ENCODE data around the gene DGKA.
A peak's percentile ranks its signal among the peaks of the same experiment; 100 is the strongest.

The DGKA gene

GRCh38 chr12:55930771-55931316, at the start of gene DGKA (continued):
- TF ChIP-seq ZNF335 (tag by site-specific recombination; conservative IDR thresholded peaks at IDR 0.05) (0 out of 2 replicates have a peak, but pooled peaks have one; percentile 45), ZNF660 (tag by site-specific recombination; IDR thresholded peaks at IDR 0.05) (peak; percentile 84; the same call in 1 of the 2 replicates), ZFHX2 (tag by site-specific recombination; conservative IDR thresholded peaks at IDR 0.05) (no peak; the same call in 1 of the 2 replicates), ZBTB17 (tag by site-specific recombination; IDR thresholded peaks at IDR 0.05) (0 out of 2 replicates have a peak, but pooled peaks have one; percentile 22), KLF9 (tag by site-specific recombination; IDR thresholded peaks at IDR 0.05; ENCODE audit: low read depth) (peak; percentile 18; the same call in 1 of the 2 replicates), ZNF704 (tag by site-specific recombination; IDR thresholded peaks at IDR 0.05) (no peak), ZNF169 (tag by site-specific recombination; IDR thresholded peaks at IDR 0.05) (no peak), ZNF600 (tag by site-specific recombination; IDR thresholded peaks at IDR 0.05) (0 out of 2 replicates have a peak, but pooled peaks have one; percentile 17), ZBTB20 (tag by site-specific recombination; IDR thresholded peaks at IDR 0.05) (peak; percentile 51), BCL11B (tag by site-specific recombination; IDR thresholded peaks at IDR 0.05; ENCODE audit: low read depth) (no peak)

- Histone ChIP-seq H3K4me3 (ENCODE audit: low read depth, low read length) (no peak overlapping the region), H3K36me3 (ENCODE audit: control insufficient read depth in 2 of 2, insufficient read depth in 1 of 2, low read length in 2 of 2) (no peaks in the 10 kb centered on the region; a peak in 1 of 3 replicates), H3K4me1 (ENCODE audit: control insufficient read depth, insufficient read depth, low read length) (no peaks in the 10 kb centered on the region), H3K27ac (ENCODE audit: extremely low read depth, low read depth, low read length) (no peak overlapping the region), H3K9me3 (ENCODE audit: control insufficient read depth, insufficient read depth, low read depth, low read length) (no peaks in the 10 kb centered on the region)
- no peak for TF ChIP-seq ZNF473 (tag by site-specific recombination; IDR thresholded peaks at IDR 0.05)
- TF ChIP-seq ZSCAN30 (tag by site-specific recombination; IDR thresholded peaks at IDR 0.05): no peak
- TF ChIP-seq ZNF423 (tag by site-specific recombination; IDR thresholded peaks at IDR 0.05): no peak
- no peak for TF ChIP-seq ZNF654 (tag by site-specific recombination; IDR thresholded peaks at IDR 0.05; ENCODE audit: low read depth)
- TF ChIP-seq GLI2 (tag by site-specific recombination; IDR thresholded peaks at IDR 0.05; ENCODE audit: borderline replicate concordance, low read depth): no peak
- TF ChIP-seq ZNF202 (tag by site-specific recombination; IDR thresholded peaks at IDR 0.05; ENCODE audit: borderline replicate concordance): no peak
- no peak for TF ChIP-seq ZNF580 (tag by site-specific recombination; IDR thresholded peaks at IDR 0.05)
- ChIA-PET POLR2A (interaction anchor here (0.7 kb wide), 1 partner anchor 38 kb away, joined by 4 read pairs; no protein-coding TSS in a partner anchor), CTCF (no interaction called here)
Measured at GRCh38 chr12:55885113-55885512, 45.8 kb upstream of the DGKA start.

- Histone ChIP-seq H3K4me3 (ENCODE audit: low read depth, low read length) (no peak overlapping the region), H3K36me3 (ENCODE audit: control insufficient read depth in 2 of 2, insufficient read depth in 1 of 2, low read length in 2 of 2) (no peaks in the 10 kb centered on the region; a peak in 1 of 3 replicates), H3K9me3 (ENCODE audit: control insufficient read depth, insufficient read depth, low read depth, low read length) (no peaks in the 10 kb centered on the region), H3K27ac (ENCODE audit: extremely low read depth, low read depth, low read length) (no peak overlapping the region), H3K4me1 (ENCODE audit: control insufficient read depth, insufficient read depth, low read length) (no peaks in the 10 kb centered on the region)
- no peak for TF ChIP-seq ZNF274 (IDR thresholded peaks at IDR 0.05; ENCODE audit: low read length)
- TF ChIP-seq ZNF274 (tag by site-specific recombination; IDR thresholded peaks at IDR 0.05; ENCODE audit: borderline replicate concordance): no peak
- TF ChIP-seq ZNF121 (tag by site-specific recombination; IDR thresholded peaks at IDR 0.05): 0 out of 2 replicates have a peak, but pooled peaks have one; percentile 50
- ChIA-PET CTCF (no interaction called here), POLR2A (no interaction called here)
Measured at GRCh38 chr12:55891310-55891709, 39.7 kb upstream of the DGKA start.

- no peaks in the 10 kb centered on the region for H3K9me3 ChIP-seq (ENCODE audit: control insufficient read depth, insufficient read depth, low read depth, low read length)
- no peaks in the 10 kb centered on the region; a peak in 1 of 3 replicates for H3K36me3 ChIP-seq (ENCODE audit: control insufficient read depth in 2 of 2, insufficient read depth in 1 of 2, low read length in 2 of 2)
- ChIA-PET CTCF (interaction anchor here (1.0 kb wide), 1 partner anchor 36 kb away, joined by 3 read pairs; no protein-coding TSS in a partner anchor), POLR2A (interaction anchor here (0.6 kb wide), 1 partner anchor 215 kb away, joined by 3 read pairs; no protein-coding TSS in a partner anchor)
- H3K4me1 ChIP-seq (ENCODE audit: control insufficient read depth, insufficient read depth, low read length): no peaks in the 10 kb centered on the region
- no peak overlapping the region for H3K27ac ChIP-seq (ENCODE audit: extremely low read depth, low read depth, low read length)
- no peak overlapping the region for H3K4me3 ChIP-seq (ENCODE audit: low read depth, low read length)
- TF ChIP-seq ZNF324 (tag by site-specific recombination; IDR thresholded peaks at IDR 0.05): no peak
- no peak for TF ChIP-seq ZNF776 (tag by site-specific recombination; IDR thresholded peaks at IDR 0.05; ENCODE audit: borderline replicate concordance)
- TF ChIP-seq KLF17 (tag by site-specific recombination; IDR thresholded peaks at IDR 0.05): no peak
- no peak for TF ChIP-seq GLIS1 (tag by site-specific recombination; IDR thresholded peaks at IDR 0.05)
- TF ChIP-seq ZSCAN18 (tag by site-specific recombination; IDR thresholded peaks at IDR 0.05): no peak
- TF ChIP-seq ZBTB1 (tag by site-specific recombination; IDR thresholded peaks at IDR 0.05): no peak
Measured at GRCh38 chr12:55893723-55894122, 37.2 kb upstream of the DGKA start.
